Liver (tissue), 9 donors: ENCODE results near the gene RABGGTA. TPM values are rescaled to one million over a fixed set of nuclear protein-coding genes. Genes with fewer than 3 reads are reported as not detected.
A peak's percentile ranks its signal among the peaks of the same experiment; 100 is the strongest.

ENCODE experiments used
- DNase-seq: peaks from one replicate; pipeline ENCODE4 v3.0.0-alpha.2; 2017; ENCODE audit warnings: low spot score
- H3K27ac ChIP-seq, 2 donors: one replicate each; pipeline ENCODE4 v1.7.0; 2013; ENCODE audit warnings: inconsistent platforms in 2 of 2, low read length in 2 of 2, control low read depth in 1 of 2, low read depth in 1 of 2, mild to moderate bottlenecking in 1 of 2
- H3K27me3 ChIP-seq, 4 donors: one replicate each; pipeline versions ENCODE4 v1.6.1 to v1.7.0; 2013; ENCODE audit warnings: low read length in 3 of 4, inconsistent platforms in 1 of 4, mild to moderate bottlenecking in 1 of 4, moderate library complexity in 1 of 4; ENCODE audit not compliant: control insufficient read depth in 4 of 4, insufficient read depth in 4 of 4
- H3K36me3 ChIP-seq, 4 donors: one replicate each; pipeline versions ENCODE4 v1.6.1 to v1.7.0; 2013; ENCODE audit warnings: low read length in 3 of 4, mild to moderate bottlenecking in 3 of 4, low read depth in 1 of 4, moderate library complexity in 1 of 4; ENCODE audit not compliant: control insufficient read depth in 4 of 4, insufficient read depth in 3 of 4
- H3K4me1 ChIP-seq, 4 donors: one replicate each; pipeline versions ENCODE4 v1.6.1 to v1.7.0; 2013; ENCODE audit warnings: low read length in 3 of 4, mild to moderate bottlenecking in 3 of 4, moderate library complexity in 1 of 4; ENCODE audit not compliant: control insufficient read depth in 4 of 4, insufficient read depth in 4 of 4
- H3K4me3 ChIP-seq, 3 donors: one replicate each; pipeline versions ENCODE4 v1.6.1 to v1.7.0; 2013; ENCODE audit warnings: low read length in 3 of 3, control low read depth in 1 of 3, low read depth in 1 of 3, mild to moderate bottlenecking in 1 of 3
- H3K9ac ChIP-seq, 2 donors: one replicate each; pipeline ENCODE4 v1.7.0; 2013; ENCODE audit warnings: low read length in 2 of 2, mild to moderate bottlenecking in 2 of 2, moderate library complexity in 2 of 2, control low read depth in 1 of 2, low read depth in 1 of 2
- H3K9me3 ChIP-seq, 4 donors: one replicate each; pipeline versions ENCODE4 v1.6.1 to v1.7.0; 2013; ENCODE audit warnings: low read length in 3 of 4; ENCODE audit not compliant: control insufficient read depth in 4 of 4
- EGR1 ChIP-seq, 2 donors: IDR thresholded peaks; 2 replicates each; pipeline ENCODE4 v1.6.1; 2016 to 2018; ENCODE audit warnings: antibody characterized with exemption in 2 of 2, low read depth in 2 of 2
- HNF4A ChIP-seq, 2 donors: conservative IDR thresholded peaks; 2 replicates each; pipeline ENCODE4 v1.6.1; 2016; ENCODE audit warnings: antibody characterized with exemption in 2 of 2, mild to moderate bottlenecking in 2 of 2
- HNF4G ChIP-seq: IDR thresholded peaks from 2 replicates; pipeline ENCODE4 v1.6.1; 2016; ENCODE audit warnings: antibody characterized with exemption
- JUND ChIP-seq, 2 donors: IDR thresholded peaks; 2 replicates each; pipeline ENCODE4 v1.6.1; 2016; ENCODE audit warnings: antibody characterized with exemption in 2 of 2
- NR2F2 ChIP-seq: IDR thresholded peaks from 2 replicates; pipeline ENCODE4 v1.6.1; 2016; ENCODE audit warnings: antibody characterized with exemption
- RAD21 ChIP-seq, 2 donors: IDR thresholded peaks; 2 replicates each; pipeline ENCODE4 v1.6.1; 2016; ENCODE audit warnings: antibody characterized with exemption in 2 of 2, mild to moderate bottlenecking in 2 of 2
- RXRA ChIP-seq, 2 donors: IDR thresholded peaks; 2 replicates each; pipeline ENCODE4 v1.6.1; 2017 to 2018; ENCODE audit warnings: antibody characterized with exemption in 2 of 2, mild to moderate bottlenecking in 1 of 2
- TAF1 ChIP-seq: conservative IDR thresholded peaks from 2 replicates; pipeline ENCODE4 v1.6.1; 2016; ENCODE audit warnings: antibody characterized with exemption, mild to moderate bottlenecking
- YY1 ChIP-seq: IDR thresholded peaks from 2 replicates; pipeline ENCODE4 v1.6.1; 2016; ENCODE audit warnings: antibody characterized with exemption, mild to moderate bottlenecking
- WGBS: extraction: QIAGEN DNeasy Blood & Tissue Kit; methylation state at CpG from one replicate; pipeline ENCODE4 v1.1.7; 2013; 5-methylcytosine and 5-hydroxymethylcytosine counted together
- polyA plus RNA-seq, 2 donors: library from polyadenylated mRNA; stranded (reverse) in 1 of 2; unstranded in 1 of 2; fragments of 200-250 nt in 1 of 2; fragments of >200 nt in 1 of 2; fragmentation: Nextera tagmentation in 1 of 2; extraction: Ambion mirVana in 1 of 2; gene quantifications; one replicate each; pipeline versions ENCODE4 v1.2.1 to v1.2.3, GENCODE V29; 2013 to 2015
- total RNA-seq, 2 donors: library from RNA; depleted of rRNA; stranded (reverse); fragments of >200 nt; gene quantifications; one replicate each; pipeline ENCODE4 v1.2.3, GENCODE V29; 2014
- TF ChIP-seq, protein P1 (sequence below): IDR thresholded peaks from 2 replicates; pipeline ENCODE4 v1.6.1; 2016; ENCODE audit warnings: antibody characterized with exemption
- TF ChIP-seq, protein P2 (sequence below): fragments of 150-350 bp; IDR thresholded peaks from 2 replicates; pipeline ENCODE4 v1.5.1; 2017; ENCODE audit warnings: improper control_type of control experiment, low read depth, low read length; ENCODE audit not compliant: missing input control
- TF ChIP-seq, protein P3 (sequence below): IDR thresholded peaks from 2 replicates; pipeline ENCODE4 v1.6.1; 2016; ENCODE audit warnings: antibody characterized with exemption
- TF ChIP-seq, protein P4 (sequence below): IDR thresholded peaks from 2 replicates; pipeline ENCODE4 v1.6.1; 2016; ENCODE audit warnings: antibody characterized with exemption, mild to moderate bottlenecking
- donor health status: healthy.
- donor health status: healthy.
- donor health status: healthy.
- donor health status: healthy.
- donor health status: healthy.

The RABGGTA gene
- total and polyA plus RNA-seq, 4 donors, result 7.5 to 19.7 (median 13.2) TPM

DNA sequence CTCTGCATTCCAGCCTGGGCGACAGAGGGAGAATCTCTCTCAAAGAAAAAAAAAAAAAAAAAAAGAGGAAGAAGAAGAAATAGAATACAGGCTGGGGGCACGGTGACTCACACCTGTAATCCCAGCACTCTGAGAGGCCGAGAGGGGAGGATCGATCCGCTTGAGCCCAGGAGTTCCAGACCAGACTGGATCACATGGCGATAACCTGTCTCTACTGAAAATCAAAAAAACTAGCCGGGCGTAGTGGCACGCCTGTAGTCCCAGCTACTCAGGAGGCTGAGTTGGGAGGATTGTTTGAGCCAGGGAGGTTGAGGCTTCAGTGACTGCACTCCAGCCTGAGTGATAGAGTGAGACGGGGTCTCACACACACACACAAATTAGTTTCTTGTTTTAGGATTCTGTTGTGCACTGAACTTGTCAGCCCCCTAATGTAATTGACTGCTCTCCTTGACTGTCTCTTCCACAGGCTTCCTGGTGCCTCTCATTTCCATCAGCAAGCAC lies 28.0 kb downstream of the RABGGTA start (continued):
- TF ChIP-seq, protein P1, sequence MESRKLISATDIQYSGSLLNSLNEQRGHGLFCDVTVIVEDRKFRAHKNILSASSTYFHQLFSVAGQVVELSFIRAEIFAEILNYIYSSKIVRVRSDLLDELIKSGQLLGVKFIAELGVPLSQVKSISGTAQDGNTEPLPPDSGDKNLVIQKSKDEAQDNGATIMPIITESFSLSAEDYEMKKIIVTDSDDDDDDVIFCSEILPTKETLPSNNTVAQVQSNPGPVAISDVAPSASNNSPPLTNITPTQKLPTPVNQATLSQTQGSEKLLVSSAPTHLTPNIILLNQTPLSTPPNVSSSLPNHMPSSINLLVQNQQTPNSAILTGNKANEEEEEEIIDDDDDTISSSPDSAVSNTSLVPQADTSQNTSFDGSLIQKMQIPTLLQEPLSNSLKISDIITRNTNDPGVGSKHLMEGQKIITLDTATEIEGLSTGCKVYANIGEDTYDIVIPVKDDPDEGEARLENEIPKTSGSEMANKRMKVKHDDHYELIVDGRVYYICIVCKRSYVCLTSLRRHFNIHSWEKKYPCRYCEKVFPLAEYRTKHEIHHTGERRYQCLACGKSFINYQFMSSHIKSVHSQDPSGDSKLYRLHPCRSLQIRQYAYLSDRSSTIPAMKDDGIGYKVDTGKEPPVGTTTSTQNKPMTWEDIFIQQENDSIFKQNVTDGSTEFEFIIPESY, result no peak

DNA sequence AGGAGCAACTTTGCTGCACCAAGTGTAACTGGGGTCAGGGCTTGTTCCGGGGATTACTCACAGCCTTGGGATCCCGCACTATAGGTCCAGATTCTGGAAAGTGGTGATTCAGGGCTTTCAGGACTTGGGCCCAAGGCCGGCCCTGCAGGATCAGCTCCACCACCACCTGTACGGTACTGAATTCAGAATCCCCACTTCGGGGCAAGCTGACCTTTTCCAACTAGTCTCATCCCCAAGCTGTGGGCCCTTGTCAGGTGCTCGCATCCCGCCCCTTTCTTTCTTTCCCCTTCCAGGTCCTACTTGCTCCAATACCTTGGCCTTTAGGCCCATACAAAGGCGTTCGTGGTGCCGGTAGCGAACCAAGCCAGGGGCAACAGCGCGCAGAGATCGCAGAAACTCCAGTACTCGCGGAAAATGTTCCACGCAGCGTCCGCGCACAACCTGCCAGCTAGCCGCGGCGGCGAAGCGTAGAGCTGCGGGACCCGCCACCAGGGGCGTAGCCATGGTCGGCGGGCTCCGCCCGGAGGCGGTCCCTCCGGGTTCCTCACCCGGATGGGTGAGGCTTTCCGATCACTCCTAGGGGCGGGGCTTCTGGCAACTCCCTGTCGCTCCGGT lies 29.5 kb downstream of the RABGGTA start:
- DNase-seq, result peak; percentile 93
- H3K9ac ChIP-seq, result peak overlapping the region; percentile 89 to 93
- H3K4me3 ChIP-seq, result peak overlapping the region; percentile 60 to 91 (median 90)
- no peaks in the 10 kb centered on the region for H3K9me3 ChIP-seq
- H3K27me3 ChIP-seq, result no peaks in the 10 kb centered on the region
- TF ChIP-seq RAD21 (IDR thresholded peaks at IDR 0.05) (peak in 1 of 2 donors; percentile 40), HNF4A (conservative IDR thresholded peaks at IDR 0.05) (no peak), RXRA (IDR thresholded peaks at IDR 0.05) (peak in 1 of 2 donors; percentile 36)
- TF ChIP-seq, protein P2, sequence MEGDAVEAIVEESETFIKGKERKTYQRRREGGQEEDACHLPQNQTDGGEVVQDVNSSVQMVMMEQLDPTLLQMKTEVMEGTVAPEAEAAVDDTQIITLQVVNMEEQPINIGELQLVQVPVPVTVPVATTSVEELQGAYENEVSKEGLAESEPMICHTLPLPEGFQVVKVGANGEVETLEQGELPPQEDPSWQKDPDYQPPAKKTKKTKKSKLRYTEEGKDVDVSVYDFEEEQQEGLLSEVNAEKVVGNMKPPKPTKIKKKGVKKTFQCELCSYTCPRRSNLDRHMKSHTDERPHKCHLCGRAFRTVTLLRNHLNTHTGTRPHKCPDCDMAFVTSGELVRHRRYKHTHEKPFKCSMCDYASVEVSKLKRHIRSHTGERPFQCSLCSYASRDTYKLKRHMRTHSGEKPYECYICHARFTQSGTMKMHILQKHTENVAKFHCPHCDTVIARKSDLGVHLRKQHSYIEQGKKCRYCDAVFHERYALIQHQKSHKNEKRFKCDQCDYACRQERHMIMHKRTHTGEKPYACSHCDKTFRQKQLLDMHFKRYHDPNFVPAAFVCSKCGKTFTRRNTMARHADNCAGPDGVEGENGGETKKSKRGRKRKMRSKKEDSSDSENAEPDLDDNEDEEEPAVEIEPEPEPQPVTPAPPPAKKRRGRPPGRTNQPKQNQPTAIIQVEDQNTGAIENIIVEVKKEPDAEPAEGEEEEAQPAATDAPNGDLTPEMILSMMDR, result peak; percentile 66
- TF ChIP-seq, protein P3, sequence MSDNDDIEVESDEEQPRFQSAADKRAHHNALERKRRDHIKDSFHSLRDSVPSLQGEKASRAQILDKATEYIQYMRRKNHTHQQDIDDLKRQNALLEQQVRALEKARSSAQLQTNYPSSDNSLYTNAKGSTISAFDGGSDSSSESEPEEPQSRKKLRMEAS, result no peak
- TF ChIP-seq, protein P4, sequence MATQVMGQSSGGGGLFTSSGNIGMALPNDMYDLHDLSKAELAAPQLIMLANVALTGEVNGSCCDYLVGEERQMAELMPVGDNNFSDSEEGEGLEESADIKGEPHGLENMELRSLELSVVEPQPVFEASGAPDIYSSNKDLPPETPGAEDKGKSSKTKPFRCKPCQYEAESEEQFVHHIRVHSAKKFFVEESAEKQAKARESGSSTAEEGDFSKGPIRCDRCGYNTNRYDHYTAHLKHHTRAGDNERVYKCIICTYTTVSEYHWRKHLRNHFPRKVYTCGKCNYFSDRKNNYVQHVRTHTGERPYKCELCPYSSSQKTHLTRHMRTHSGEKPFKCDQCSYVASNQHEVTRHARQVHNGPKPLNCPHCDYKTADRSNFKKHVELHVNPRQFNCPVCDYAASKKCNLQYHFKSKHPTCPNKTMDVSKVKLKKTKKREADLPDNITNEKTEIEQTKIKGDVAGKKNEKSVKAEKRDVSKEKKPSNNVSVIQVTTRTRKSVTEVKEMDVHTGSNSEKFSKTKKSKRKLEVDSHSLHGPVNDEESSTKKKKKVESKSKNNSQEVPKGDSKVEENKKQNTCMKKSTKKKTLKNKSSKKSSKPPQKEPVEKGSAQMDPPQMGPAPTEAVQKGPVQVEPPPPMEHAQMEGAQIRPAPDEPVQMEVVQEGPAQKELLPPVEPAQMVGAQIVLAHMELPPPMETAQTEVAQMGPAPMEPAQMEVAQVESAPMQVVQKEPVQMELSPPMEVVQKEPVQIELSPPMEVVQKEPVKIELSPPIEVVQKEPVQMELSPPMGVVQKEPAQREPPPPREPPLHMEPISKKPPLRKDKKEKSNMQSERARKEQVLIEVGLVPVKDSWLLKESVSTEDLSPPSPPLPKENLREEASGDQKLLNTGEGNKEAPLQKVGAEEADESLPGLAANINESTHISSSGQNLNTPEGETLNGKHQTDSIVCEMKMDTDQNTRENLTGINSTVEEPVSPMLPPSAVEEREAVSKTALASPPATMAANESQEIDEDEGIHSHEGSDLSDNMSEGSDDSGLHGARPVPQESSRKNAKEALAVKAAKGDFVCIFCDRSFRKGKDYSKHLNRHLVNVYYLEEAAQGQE, result peak; percentile 16
- 3% methylated on average over 39 of the region's 39 CpGs for WGBS
- peaks cover 10 to 45% (median 27%) of the 10 kb centered on the region in 4 donors for H3K4me1 ChIP-seq
- H3K36me3 ChIP-seq, result peaks cover 10 to 40% (median 34%) of the 10 kb centered on the region in 4 donors
- H3K27ac ChIP-seq, result peak overlapping the region; percentile 99 to 100

DNA sequence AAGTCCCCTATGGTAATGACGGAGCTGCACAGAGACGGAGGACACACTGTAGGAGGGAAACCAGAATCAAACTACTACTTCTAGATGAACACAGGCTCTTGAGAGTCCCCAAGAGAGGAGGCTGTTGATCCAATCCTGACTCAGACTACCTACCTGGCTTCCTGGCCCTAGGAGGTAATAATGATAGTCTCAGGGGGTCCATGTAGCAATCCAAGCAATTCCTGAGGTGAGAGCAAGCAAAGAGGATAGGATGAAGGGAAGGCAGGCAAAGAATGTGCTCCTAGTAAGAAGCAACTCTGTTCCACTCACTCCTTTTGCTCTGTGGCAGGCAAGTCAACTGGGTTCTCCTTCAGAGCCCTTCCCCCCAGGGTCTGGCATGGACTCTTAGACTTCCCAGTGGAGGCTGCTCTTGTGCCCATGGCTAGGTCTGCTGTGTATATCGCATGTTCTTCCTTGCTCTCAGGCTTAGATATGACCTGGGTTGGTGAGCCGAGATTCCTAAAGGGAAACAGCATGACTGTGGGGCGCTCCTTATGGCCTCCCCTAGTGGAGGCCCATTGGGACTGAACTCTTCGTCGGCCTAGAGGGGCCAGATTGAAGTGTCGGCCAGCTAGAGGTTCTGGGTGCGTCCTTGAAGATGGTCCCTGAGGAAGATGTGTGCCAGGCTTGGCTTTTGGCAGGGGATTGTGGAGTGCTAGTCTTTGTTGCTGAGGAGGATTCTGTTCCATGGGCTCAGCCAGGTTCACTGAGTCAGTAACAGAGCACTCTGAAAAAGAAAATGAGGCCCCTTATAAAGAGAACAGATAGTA lies 31.1 kb downstream of the RABGGTA start:
- H3K27ac ChIP-seq, result no peak overlapping the region
- H3K9me3 ChIP-seq, result no peaks in the 10 kb centered on the region
- WGBS, result 94% methylated on average over 9 of the region's 9 CpGs
- H3K36me3 ChIP-seq, result peaks cover 10 to 56% (median 47%) of the 10 kb centered on the region in 4 donors
- no peak overlapping the region for H3K9ac ChIP-seq
- peaks cover 8 to 41% (median 27%) of the 10 kb centered on the region in 4 donors for H3K4me1 ChIP-seq
- H3K27me3 ChIP-seq, result no peaks in the 10 kb centered on the region
- DNase-seq, result no peak
- no peak overlapping the region for H3K4me3 ChIP-seq
- TF ChIP-seq, protein P2, result no peak
- TF ChIP-seq, protein P3, result no peak
- no peak for TF ChIP-seq HNF4G
- no peak for TF ChIP-seq HNF4A (conservative IDR thresholded peaks at IDR 0.05)
- TF ChIP-seq YY1, result no peak
- no peak for TF ChIP-seq NR2F2
- no peak for TF ChIP-seq TAF1
- no peak for TF ChIP-seq EGR1 (IDR thresholded peaks at IDR 0.05; ENCODE audit: low read depth in 2 of 2)
- no peak for TF ChIP-seq JUND (IDR thresholded peaks at IDR 0.05)
- TF ChIP-seq RAD21 (IDR thresholded peaks at IDR 0.05), result no peak
- TF ChIP-seq RXRA (IDR thresholded peaks at IDR 0.05), result no peak
